Purkinje cell (primary cell): ENCODE data around the gene ACTG1. TPM values are rescaled to one million over a fixed set of nuclear protein-coding genes. Genes with fewer than 3 reads are reported as not detected.

Experiments
- polyA plus RNA-seq: library from polyadenylated mRNA; unstranded; fragments of >200 nt; fragmentation: Nextera tagmentation; gene quantifications from 2 replicates; pipeline ENCODE4 v1.2.1, GENCODE V29; 2014

Gene ACTG1
- polyA plus RNA-seq, result 738 and 768 TPM in 2 replicates

DNA sequence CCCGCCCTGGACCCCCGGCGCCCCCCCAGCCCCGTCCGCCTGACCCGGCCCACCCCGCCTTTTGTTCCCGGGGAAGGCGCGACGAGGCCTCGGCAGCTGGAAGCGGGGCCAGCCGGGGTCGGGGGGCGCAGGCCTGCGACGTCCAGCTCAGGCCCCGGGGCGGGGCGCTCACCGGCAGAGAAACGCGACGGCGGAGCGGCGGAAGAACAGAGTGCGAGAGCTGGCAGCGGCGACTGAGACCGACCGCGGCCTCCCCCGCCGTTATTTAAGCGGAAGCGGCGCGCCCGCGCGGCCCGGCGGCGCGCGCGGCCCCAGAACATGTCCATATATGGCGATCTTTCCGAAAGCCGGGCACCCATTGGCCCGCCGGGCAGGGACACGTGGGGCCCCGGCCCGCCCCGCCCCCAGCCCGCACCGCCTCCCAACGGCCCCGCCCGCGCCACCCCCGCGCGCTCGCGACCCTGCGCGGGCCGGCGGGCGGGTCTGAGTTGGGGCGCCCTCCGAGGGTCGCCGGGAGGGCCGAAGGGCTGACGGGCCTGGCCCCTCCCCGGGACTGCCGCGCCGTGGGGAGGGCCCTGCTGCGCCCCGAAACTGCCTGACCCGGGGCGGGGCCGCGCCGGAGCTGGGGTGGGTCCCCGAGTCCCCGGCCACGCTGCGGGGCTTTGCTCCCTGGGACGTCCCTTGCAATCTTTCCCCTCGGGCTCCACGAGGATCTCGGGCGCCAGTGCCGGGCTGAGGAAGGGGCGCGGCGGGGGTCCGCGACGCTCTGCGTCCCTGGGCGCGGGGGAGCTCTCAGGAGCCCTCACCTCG, at the start of gene ACTG1:
ACTG1 (minus strand) TSS at position 238 of the 810 bp plus-strand sequence. CDS start 445 bp downstream, outside the sequence.

DNA sequence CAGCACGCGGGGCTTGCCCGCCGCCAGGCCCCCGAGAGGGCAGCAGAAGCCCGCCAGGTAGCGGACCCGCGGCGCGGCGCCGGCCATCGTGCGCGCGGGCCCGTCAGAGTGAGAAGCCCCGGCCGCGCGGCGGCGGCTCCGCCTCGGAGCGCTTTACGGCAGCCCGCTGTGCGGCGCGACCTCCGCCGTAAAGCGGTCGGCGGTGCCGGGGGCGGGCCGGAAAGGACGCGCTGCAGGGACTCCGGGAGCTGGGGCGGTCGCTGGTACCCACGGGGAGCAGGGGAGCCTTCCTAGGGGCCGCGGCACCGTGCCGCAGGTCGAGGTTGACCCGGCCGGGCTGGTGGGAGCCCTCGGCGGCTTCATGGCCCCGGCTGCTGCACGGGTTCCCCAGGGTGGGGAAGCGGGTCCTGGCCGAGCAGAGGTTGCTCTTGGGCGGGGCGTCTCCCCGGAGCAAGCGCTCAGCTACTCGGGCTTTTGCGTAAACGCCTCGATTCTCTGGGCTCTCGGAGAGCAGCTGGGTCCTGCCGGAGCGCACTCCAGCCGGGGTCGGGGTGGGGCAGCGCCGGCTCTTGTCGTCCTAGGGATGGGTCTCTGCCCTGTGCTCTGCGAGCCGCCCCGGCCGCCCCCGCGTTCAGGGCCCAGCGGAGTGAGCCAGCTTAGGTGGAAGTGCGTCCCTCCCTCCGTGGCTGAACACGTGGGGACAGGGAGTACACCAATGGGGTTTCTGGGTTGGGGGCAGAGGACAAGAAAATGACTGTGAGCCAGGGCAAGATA, 39.8 kb upstream of the ACTG1 start, which contains the start of gene FAAP100:
FAAP100 (minus strand) TSS at position 110 of the 774 bp plus-strand sequence; CDS start at position 87, 23 bp downstream.

DNA sequence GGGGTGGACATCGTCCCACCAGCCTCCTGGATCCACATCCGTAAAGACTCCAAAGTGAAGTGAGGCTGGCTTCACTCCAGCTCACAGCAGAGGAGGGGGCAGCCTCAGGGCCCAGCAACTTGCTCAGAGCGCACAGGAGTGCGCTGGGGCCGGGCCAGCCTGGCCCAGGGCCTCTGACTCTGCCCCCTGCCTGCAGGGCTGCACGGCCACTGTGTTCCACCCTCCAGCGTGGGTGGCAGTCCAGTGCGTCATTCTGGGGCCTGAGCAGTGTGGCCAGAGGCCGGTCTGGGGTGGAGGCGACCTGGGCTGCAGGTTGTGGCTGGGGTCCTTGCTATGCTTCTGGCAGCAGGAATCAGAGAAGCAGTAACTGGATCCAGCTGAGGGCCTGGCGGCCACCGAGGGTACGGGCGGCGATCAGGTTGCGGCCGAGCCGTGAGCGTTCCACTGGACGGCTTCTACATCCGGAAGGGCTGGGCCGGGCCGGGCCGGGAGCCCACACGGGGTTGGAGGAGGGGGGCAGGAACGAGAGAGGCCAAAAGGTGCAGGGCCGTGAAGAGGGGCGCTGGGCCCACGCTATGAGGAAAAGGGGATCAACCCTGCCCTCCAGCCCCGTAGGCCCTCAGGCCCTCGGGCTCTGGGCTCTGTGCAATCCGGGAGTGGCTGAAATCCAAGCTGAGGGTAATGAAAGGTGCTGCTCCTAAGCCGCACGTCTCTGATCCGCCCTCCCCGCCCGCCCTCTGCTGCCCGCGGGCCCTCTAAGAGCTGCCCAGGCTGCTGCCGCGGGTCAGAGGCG, 15.2 kb upstream of the ACTG1 start, which contains the start of gene FSCN2:
FSCN2 (plus strand) TSS at position 787 of the 793 bp plus-strand sequence. CDS start 155 bp downstream, outside the sequence.

Other genes with a start within 250 kb of the ACTG1 start
- gene SLC38A10, start 217.5 kb downstream of the ACTG1 start, polyA plus RNA-seq, result 5.0 and 13.6 TPM in 2 replicates
- gene BAHCC1, start 117.3 kb downstream of the ACTG1 start, polyA plus RNA-seq, result 0.16 and 1.4 TPM in 2 replicates
- not detected in 2 replicates for gene FSCN2, start 15.6 kb upstream of the ACTG1 start, polyA plus RNA-seq
- gene FAAP100, start 39.6 kb upstream of the ACTG1 start, polyA plus RNA-seq, result 0.07 and 0.28 TPM in 2 replicates
- 3.6 and 4.5 TPM in 2 replicates for gene NPLOC4, start 124.3 kb upstream of the ACTG1 start, polyA plus RNA-seq
- 0.94 and 1.5 TPM in 2 replicates for gene TSPAN10, start 124.4 kb upstream of the ACTG1 start, polyA plus RNA-seq
- gene PDE6G, start 143.7 kb upstream of the ACTG1 start, polyA plus RNA-seq, result not detected in 2 replicates
- gene OXLD1, start 153.8 kb upstream of the ACTG1 start, polyA plus RNA-seq, result 5.8 and 21.7 TPM in 2 replicates
- gene CCDC137, start 153.9 kb upstream of the ACTG1 start, polyA plus RNA-seq, result 2.8 and 4.6 TPM in 2 replicates
- 43.8 and 47.4 TPM in 2 replicates for gene ARL16, start 171.0 kb upstream of the ACTG1 start, polyA plus RNA-seq
- gene HGS, start 171.2 kb upstream of the ACTG1 start, polyA plus RNA-seq, result 6.0 and 6.1 TPM in 2 replicates
- 2.6 and 10.2 TPM in 2 replicates for gene MRPL12, start 190.6 kb upstream of the ACTG1 start, polyA plus RNA-seq
- gene SLC25A10, start 199.5 kb upstream of the ACTG1 start, polyA plus RNA-seq, result 0.13 TPM in 1 of 2 replicates, not detected in the other